Memory B cell (primary cell): ENCODE measurements around the gene ARSG.
A peak's percentile ranks its signal among the peaks of the same experiment; 100 is the strongest.
"Not testable (repeated sequence)": the region's sequence is repeated elsewhere in the genome, so short reads cannot be mapped to it uniquely, and the experiment has no call there.

Experiments used
- ATAC-seq: fragments of 150-1000 bp; cut with Tn5 transposase; 2 replicates; pipeline ENCODE4 v1.10.0; 2021; ENCODE audit warnings: low read depth, mild to moderate bottlenecking, moderate library complexity
- DNase-seq, 2 donors: peaks; one replicate each; pipeline ENCODE4 v3.0.0; 2022; ENCODE audit warnings: low spot score in 2 of 2
- H3K27ac Mint-ChIP-seq: one replicate; pipeline ENCODE4 v1.8.0; 2022; ENCODE audit warnings: mild to moderate bottlenecking, moderate library complexity, mixed read lengths
- H3K27me3 Mint-ChIP-seq: one replicate; pipeline ENCODE4 v1.8.0; 2022; ENCODE audit warnings: mixed read lengths
- H3K36me3 Mint-ChIP-seq: one replicate; pipeline ENCODE4 v1.8.0; 2022; ENCODE audit warnings: mild to moderate bottlenecking, mixed read lengths
- H3K4me1 Mint-ChIP-seq: one replicate; pipeline ENCODE4 v1.8.0; 2022; ENCODE audit warnings: mixed read lengths
- H3K4me3 Mint-ChIP-seq: one replicate; pipeline ENCODE4 v1.8.0; 2022; ENCODE audit warnings: mild to moderate bottlenecking, moderate library complexity, mixed read lengths
- H3K9me3 Mint-ChIP-seq: one replicate; pipeline ENCODE4 v1.8.0; 2022; ENCODE audit warnings: mixed read lengths

ARSG gene

DNA sequence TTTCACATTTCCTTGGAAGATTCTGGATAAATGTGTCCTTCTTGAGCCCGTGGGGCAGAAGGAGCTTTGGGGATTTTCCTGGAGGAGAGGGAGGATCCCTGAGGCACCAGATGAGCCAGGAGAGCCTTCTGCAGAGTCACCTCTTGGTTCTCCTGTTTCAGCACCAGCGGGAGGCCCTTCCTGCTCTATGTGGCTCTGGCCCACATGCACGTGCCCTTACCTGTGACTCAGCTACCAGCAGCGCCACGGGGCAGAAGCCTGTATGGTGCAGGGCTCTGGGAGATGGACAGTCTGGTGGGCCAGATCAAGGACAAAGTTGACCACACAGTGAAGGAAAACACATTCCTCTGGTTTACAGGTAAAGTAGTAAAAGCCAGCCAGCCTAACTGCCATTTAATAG lies 77.1 kb downstream of the ARSG start:
- Mint-ChIP-seq H3K36me3 (peaks cover 14% of the 10 kb centered on the region), H3K4me3 (no peak overlapping the region), H3K9me3 (no peaks in the 10 kb centered on the region), H3K27ac (no peak overlapping the region), H3K27me3 (no peaks in the 10 kb centered on the region), H3K4me1 (peaks cover 2% of the 10 kb centered on the region)
- DNase-seq: no peak
- no peak for ATAC-seq

DNA sequence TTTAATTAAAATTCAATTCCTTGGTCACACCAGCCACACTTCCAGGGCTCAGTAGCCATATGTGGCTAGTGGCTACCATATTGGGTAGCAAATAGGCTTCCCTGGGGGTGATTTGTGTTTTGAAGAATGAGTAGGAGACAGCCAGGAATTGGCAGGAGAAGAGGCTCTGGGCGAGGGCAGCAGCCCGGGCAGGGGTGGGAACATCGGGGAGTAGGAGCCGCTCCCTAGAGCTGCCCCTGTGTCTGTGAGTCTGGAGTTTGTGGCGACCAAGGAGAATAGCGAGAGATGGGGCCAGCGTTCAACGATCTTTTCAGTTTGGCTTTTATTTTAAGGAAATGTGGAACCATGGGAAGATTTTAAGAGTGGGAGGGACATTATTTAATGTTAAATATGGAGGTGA lies 84.3 kb downstream of the ARSG start:
- DNase-seq (no peak), ATAC-seq (no peak)
- Mint-ChIP-seq H3K36me3 (peaks cover 16% of the 10 kb centered on the region), H3K27me3 (no peaks in the 10 kb centered on the region), H3K27ac (no peak overlapping the region), H3K4me3 (no peak overlapping the region), H3K4me1 (no peaks in the 10 kb centered on the region), H3K9me3 (no peaks in the 10 kb centered on the region)

DNA sequence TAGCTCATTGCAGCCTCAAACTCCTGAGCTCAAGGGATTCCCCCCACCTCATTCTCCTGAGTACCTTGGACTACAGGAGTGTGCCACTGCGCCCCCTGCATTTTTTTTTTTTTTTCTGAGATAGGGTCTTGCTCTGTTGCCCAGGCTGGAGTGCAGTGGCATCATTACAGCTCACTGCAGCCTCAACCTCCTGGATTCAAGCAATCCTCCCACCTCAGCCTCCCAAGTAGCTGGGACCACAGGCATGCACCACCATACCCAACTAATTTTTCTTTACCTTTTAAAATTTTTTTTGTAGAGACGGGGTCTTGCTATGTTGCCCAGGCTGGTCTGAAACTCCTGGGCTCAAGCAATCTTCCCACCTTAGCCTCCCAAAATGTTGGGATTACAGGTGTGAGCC lies 84.9 kb downstream of the ARSG start:
- H3K36me3 Mint-ChIP-seq: peaks cover 15% of the 10 kb centered on the region
- not testable (repeated sequence) for H3K4me1 Mint-ChIP-seq, H3K27me3 Mint-ChIP-seq, H3K27ac Mint-ChIP-seq, DNase-seq, ATAC-seq, H3K9me3 Mint-ChIP-seq, H3K4me3 Mint-ChIP-seq

DNA sequence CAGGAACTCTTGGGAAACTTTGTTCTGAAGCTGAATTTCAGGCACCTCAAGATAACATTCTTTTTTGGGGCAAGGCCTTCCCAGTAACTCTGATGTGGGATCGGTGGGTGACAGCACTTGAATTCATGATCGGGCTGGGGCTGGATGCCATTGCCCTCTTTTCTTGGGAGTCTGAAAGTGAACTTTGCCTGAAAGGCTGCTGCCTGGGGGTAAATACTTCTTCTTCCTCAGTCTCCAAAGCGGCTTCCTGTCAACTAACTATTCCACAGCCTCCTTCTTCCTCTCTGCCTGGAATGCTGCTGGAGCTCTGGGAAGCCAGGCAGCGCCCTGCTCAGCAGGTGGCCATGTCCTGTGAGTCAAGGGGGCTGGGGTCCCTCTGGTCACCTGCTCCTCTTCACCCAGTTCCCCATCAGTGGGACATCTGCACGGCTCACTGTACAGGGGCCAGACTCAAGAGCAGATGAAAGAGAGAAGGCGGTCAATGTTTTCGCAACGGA lies 86.5 kb downstream of the ARSG start:
- DNase-seq (no peak), ATAC-seq (no peak)
- H3K36me3 Mint-ChIP-seq: peaks cover 12% of the 10 kb centered on the region
- peaks cover 2% of the 10 kb centered on the region for H3K27me3 Mint-ChIP-seq
- H3K4me3 Mint-ChIP-seq: no peak overlapping the region
- no peak overlapping the region for H3K27ac Mint-ChIP-seq
- peaks cover 4% of the 10 kb centered on the region for H3K4me1 Mint-ChIP-seq
- H3K9me3 Mint-ChIP-seq: no peaks in the 10 kb centered on the region

DNA sequence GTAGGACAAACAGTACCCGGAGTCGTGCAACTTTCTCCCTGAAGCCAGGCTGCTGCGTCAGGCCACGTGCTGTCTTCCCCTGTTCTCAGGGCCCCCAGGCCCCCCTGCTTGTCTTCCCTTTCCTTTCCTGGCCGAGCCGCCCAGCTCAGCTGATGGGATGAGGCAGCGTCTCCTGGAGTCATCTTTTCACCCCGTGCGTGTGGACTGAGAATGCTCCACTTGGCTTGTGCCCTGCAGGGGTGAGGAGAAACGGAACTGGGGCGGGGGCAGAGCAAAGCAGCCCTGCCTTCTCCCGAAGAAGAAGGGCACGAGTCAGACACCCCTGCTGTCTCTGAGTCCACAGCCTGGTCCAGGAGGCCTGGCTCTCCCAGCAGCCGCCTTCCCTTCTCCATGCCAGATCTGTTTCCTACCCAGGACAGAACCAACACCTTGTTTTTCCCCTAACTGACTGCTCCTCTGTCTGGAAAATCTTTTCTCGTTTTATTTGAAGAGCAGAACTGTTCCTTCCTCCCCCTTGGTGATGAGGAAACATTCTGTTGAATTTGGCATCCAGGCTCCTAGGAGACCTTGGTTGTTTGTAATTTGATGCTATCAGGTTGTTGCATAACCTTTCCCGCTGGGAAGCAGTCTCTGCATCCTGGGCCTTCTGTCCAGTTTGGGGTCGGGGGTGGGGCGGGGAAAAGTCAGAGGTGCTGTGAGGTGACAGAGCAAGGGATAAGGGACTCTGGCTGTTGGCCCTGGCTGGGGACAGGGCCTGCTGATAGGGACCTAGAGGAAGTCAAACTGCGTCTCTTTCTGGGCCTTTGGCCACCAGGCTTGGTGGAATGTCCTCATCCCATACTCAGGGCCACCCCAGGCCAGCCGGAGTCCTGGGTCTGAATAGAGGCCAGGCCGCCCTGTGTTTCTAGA lies 87.2 kb downstream of the ARSG start:
- DNase-seq (no peak), ATAC-seq (no peak)
- Mint-ChIP-seq H3K36me3 (peaks cover 12% of the 10 kb centered on the region), H3K9me3 (no peaks in the 10 kb centered on the region), H3K27ac (no peak overlapping the region), H3K4me3 (no peak overlapping the region), H3K27me3 (peaks cover 2% of the 10 kb centered on the region), H3K4me1 (peaks cover 4% of the 10 kb centered on the region)

DNA sequence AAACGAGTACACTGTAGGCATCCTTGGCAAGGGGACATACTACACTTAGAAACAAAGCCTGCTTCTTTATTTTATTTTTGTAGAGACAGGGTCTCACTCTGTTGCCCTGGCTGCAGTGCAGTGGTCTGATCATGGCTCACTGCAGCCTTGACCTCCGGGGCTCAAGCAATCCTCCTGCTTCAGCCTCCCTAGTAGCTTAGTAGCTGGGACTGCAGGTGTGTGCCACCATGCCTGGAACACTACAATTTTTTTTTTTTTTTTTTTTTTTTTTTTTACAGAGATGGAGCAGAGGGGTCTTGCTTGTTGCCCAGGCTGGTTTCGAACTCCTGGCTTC lies 87.8 kb downstream of the ARSG start:
- Mint-ChIP-seq H3K4me1 (peaks cover 4% of the 10 kb centered on the region), H3K36me3 (peaks cover 12% of the 10 kb centered on the region), H3K27me3 (peaks cover 3% of the 10 kb centered on the region), H3K27ac (no peak overlapping the region), H3K9me3 (no peaks in the 10 kb centered on the region), H3K4me3 (no peak overlapping the region)
- no peak for ATAC-seq
- DNase-seq: no peak

DNA sequence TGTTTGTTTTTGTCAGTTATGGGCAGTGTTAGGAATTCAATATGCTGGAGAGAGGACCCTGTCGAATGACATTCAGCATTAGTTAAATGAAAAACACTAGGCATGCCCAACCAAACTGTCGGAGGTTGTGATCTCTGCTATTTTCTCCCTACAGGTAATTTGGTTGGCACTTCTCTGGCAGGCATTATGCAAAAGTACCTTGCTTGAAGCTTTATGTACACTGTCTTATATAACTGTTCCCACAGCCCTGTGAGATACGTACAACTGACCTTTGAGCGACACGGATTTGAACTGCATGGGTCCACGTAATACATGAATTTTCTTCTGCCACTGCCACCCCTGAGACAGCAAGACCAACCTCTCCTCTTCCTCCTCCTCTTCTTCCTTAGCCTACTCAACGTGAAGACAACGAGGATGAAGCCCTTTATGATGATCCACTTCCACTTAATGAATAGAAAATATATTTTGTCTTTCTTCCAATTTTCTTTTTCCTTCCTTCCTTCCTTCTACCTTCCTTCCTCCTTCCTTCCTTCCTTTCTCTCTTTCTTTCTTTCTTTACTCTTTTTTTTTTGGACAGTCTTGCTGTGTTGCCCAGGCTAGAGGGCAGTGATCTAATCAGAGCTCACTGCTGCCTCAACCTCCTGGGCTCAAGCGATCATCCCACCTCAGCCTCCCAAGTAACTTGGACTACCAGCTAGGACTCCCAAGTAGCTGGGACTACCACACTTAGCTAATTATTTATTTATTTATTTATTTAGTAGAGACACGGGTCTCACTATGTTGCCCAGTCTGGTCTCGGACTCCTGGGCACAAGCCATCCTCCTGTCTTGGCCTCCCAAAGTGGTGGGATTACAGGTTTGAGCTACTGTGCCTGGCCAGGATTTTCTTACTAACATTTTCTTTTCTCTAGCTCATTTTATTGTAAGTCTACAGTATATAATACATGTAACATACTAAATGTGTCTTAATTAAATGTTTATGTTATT lies 88.7 kb downstream of the ARSG start:
- Mint-ChIP-seq H3K36me3 (peaks cover 12% of the 10 kb centered on the region), H3K4me1 (peaks cover 4% of the 10 kb centered on the region), H3K9me3 (no peaks in the 10 kb centered on the region), H3K27me3 (peaks cover 3% of the 10 kb centered on the region), H3K4me3 (no peak overlapping the region), H3K27ac (no peak overlapping the region)
- ATAC-seq: no peak
- no peak for DNase-seq

DNA sequence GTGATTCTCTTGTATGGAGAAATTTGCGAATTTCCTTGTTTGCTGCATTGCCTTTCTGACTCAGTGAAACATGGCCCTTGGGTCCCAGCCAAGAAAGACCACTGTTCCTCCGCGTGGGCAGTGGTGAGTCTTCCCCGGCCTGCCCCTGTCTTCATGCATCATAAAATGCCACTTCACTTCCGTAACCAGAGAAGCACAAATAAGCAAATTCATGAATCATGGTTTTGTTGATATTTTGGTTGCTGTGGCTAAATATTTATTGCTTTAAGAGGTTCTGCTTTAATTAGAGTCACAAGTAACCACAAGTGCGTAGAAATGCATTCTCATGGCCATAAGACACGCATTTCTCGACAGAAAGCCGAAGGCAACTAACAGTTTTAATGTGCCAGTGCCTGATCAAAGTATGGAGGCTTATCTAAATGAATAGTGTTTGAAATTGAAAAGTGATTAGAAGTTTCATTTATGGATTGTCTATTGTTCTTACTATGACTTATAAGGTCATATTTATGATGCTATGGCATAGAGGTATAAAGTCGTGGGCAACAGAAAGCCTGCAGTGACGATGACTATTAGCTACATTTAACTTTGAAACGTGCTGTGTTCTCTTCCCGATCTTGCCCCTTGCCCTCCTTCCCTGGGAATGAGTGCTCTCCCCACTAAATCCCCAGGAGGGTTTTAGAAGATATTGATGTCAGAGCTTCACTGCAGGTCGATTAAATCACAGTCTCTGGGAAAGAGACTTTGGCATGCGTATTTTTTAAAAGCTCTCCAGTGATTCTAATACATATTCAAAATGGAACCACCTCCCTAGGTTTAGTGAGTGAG lies 90.0 kb downstream of the ARSG start:
- peak overlapping the region; percentile 11 for H3K27ac Mint-ChIP-seq
- ATAC-seq (peak; percentile 85), DNase-seq (no peak)
- H3K4me3 Mint-ChIP-seq: no peak overlapping the region
- H3K9me3 Mint-ChIP-seq: no peaks in the 10 kb centered on the region
- H3K27me3 Mint-ChIP-seq: peaks cover 3% of the 10 kb centered on the region
- peaks cover 4% of the 10 kb centered on the region for H3K4me1 Mint-ChIP-seq
- peaks cover 12% of the 10 kb centered on the region for H3K36me3 Mint-ChIP-seq

DNA sequence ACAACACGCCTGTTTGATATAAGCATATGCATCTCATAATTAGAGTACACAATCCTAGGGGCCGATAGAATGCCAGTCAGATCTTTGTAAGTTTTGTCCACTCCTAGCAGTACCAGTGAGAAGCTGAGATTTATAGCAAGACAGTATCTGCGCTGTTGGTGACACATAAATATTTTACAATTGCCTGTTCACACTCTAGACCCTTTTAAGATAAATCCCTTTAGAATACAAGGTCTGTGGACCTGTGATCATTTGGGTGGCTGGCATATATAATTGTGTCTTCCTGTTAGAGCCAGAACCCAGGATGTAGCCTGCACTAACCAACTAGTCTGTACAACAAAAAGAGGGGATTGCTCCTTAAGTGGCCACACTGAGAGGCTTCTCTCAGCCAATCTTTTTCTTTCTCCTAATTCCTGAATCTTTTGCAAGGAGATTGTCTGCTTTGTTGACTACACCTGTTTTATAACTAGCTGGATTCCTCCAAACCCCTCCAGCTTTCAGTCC lies 91.3 kb downstream of the ARSG start:
- DNase-seq: no peak

DNA sequence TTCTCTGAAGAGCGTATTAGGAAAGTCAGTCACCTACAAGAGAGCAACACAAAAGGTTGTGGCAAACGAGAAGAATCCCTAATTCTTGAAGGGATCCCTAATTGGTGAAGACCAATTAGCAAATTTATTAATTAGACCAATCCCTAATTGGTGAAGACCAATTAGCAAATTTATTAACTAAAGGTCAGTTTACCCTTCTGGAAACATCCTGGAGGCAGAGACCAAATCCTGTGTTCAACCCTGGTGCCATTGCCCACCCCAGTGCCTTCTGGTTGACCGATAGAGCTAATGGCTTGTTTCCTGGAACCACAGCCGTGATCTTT lies 91.8 kb downstream of the ARSG start:
- DNase-seq (no peak), ATAC-seq (no peak)
- Mint-ChIP-seq H3K27ac (no peak overlapping the region), H3K9me3 (no peaks in the 10 kb centered on the region), H3K4me1 (peaks cover 4% of the 10 kb centered on the region), H3K4me3 (no peak overlapping the region), H3K27me3 (peaks cover 3% of the 10 kb centered on the region), H3K36me3 (peaks cover 7% of the 10 kb centered on the region)

More for the DNA sequence above, 91.3 kb downstream of the ARSG start:
- H3K9me3 Mint-ChIP-seq: no peaks in the 10 kb centered on the region
- H3K4me1 Mint-ChIP-seq: peaks cover 4% of the 10 kb centered on the region
- H3K27me3 Mint-ChIP-seq: peaks cover 3% of the 10 kb centered on the region
- no peak for ATAC-seq
- no peak overlapping the region for H3K27ac Mint-ChIP-seq
- no peak overlapping the region for H3K4me3 Mint-ChIP-seq
- peaks cover 9% of the 10 kb centered on the region for H3K36me3 Mint-ChIP-seq

DNA sequence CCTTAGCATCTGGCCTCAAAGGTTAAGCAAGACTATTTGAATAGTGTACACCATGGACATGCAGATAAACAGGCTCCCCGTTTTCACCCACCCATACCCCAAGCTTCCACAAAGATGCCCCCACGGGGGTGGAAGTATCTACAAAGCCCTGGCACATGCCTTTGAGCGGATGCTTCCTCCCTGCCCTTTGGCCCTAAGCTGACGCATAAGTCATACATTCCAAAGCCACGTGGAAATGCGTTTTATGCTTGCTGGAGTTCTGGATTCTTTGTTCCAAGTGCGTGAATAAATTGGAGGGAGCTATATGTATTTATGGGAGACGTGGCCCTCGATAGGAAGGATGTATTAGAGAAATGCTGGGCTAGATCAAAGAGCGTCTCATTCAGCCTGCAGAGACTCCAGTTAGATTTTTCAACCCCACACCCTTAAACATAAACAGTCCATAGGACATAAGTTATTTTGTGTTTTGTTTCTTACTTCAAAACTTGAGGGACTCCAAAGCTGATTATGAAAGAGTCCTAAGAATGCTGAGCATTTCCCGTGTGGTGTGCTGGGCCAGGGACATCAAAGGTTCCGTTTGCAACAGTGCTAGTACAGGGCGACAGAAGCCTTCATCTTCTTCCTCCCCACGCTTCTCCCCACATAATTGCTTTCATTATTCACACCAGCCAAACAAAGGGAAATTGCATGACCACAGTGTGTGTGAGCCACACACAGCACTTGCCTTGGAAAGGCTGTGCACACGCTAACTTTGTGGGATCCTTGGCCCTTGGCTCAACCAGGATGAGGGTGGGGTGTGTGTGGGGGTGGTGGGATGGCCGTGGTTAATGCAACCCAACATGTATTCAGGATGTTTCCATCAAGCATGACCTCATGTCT lies 92.4 kb downstream of the ARSG start:
- DNase-seq (no peak), ATAC-seq (no peak)
- Mint-ChIP-seq H3K9me3 (no peaks in the 10 kb centered on the region), H3K27me3 (peaks cover 3% of the 10 kb centered on the region), H3K27ac (no peak overlapping the region), H3K4me3 (no peak overlapping the region), H3K36me3 (peaks cover 7% of the 10 kb centered on the region), H3K4me1 (peaks cover 4% of the 10 kb centered on the region)

DNA sequence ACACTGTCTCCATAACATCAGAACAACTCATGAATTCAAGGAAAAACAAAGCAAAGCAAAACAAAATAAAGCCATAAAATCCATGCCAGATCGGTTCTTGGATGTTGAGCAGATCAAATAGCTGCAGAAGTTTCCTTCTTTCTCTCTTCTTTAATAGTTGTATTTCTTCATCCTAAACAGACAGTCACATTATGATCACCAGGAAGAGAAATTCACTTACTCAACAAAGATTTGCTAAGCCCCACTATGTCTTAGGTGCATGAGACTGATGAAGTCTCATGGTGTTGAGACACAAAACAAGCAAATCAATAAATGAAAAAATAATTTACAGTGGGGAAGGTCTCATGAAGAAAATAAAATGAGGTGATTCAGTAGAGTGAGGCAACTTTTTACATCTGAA lies 93.2 kb downstream of the ARSG start:
- DNase-seq: no peak
- Mint-ChIP-seq H3K9me3 (no peaks in the 10 kb centered on the region), H3K27ac (no peak overlapping the region), H3K36me3 (peaks cover 7% of the 10 kb centered on the region), H3K4me1 (peaks cover 4% of the 10 kb centered on the region), H3K4me3 (no peak overlapping the region), H3K27me3 (peaks cover 3% of the 10 kb centered on the region)
- ATAC-seq: no peak

DNA sequence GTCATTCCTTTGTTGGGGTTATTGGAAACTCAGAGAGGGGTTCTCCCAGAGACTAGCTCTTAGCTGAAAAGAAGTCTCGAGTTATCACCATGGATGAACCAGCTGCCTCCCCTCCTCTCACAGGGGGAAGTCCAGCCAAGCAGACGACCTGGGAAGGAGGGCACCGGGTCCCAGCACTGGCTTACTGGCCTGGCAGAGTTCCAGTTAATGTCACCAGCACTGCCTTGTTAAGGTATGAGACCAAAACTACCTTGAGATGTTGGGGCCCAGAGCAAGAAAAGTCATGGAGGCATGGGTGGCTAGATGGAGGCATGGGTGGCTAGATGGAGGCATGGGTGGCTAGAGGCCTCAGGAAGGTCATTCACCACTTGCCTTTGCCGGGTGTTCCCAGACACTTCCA lies 93.6 kb downstream of the ARSG start:
- Mint-ChIP-seq H3K36me3 (peaks cover 4% of the 10 kb centered on the region), H3K27me3 (peaks cover 3% of the 10 kb centered on the region), H3K9me3 (no peaks in the 10 kb centered on the region), H3K27ac (no peak overlapping the region), H3K4me1 (peaks cover 4% of the 10 kb centered on the region), H3K4me3 (no peak overlapping the region)
- ATAC-seq (no peak), DNase-seq (no peak)
